Left ventricle myocardium inferior (tissue), 1 donor: Measurements from ENCODE around the gene NME3. TPM values are rescaled to one million over a fixed set of nuclear protein-coding genes. Genes with fewer than 3 reads are reported as not detected.

ENCODE experiments used
- DNase-seq: peaks from one replicate; pipeline ENCODE4 v3.0.0-alpha.2; 2020
- H3K27ac ChIP-seq: fragments of 200-600 bp; replicated peaks from 2 replicates; pipeline ENCODE4 v1.8.0; 2021
- H3K27me3 ChIP-seq: fragments of 200-600 bp; 2 replicates; pipeline ENCODE4 v1.8.0; 2021; ENCODE audit warnings: low read depth
- H3K36me3 ChIP-seq: fragments of 200-600 bp; 2 replicates; pipeline ENCODE4 v1.8.0; 2021
- H3K4me1 ChIP-seq: fragments of 200-600 bp; 2 replicates; pipeline ENCODE4 v1.8.0; 2021
- H3K4me3 ChIP-seq: fragments of 200-600 bp; 2 replicates; pipeline ENCODE4 v1.8.0; 2021; ENCODE audit warnings: mild to moderate bottlenecking, moderate library complexity
- H3K9me3 ChIP-seq: fragments of 200-600 bp; replicated peaks from 2 replicates; pipeline ENCODE4 v1.8.0; 2021
- intact Hi-C: fragments of 100-400 bp; cut with micrococcal nuclease; formaldehyde crosslinking; loops from one replicate; pipeline ENCODE4 v1.11.0; 2022
- total RNA-seq: library from RNA; stranded (reverse); fragmentation: NEBNext Ultra II Directional; extraction: Animal tissue kit (Norgen Biotek cat#: 25700); gene quantifications from one replicate; pipeline ENCODE4 v1.2.1, GENCODE V29; 2021
- TF ChIP-seq, protein P1 (sequence below): fragments of 200-600 bp; IDR thresholded peaks from 2 replicates; pipeline ENCODE4 v1.8.0; 2021; ENCODE audit warnings: antibody characterized with exemption, mild to moderate bottlenecking, borderline replicate concordance
- donor health status: DM: no; HTN: yes; CAD: no; lungs with severe emphysema.

NME3 gene
- total RNA-seq, 1 donor from 2014 or later: 37.0 TPM

DNA sequence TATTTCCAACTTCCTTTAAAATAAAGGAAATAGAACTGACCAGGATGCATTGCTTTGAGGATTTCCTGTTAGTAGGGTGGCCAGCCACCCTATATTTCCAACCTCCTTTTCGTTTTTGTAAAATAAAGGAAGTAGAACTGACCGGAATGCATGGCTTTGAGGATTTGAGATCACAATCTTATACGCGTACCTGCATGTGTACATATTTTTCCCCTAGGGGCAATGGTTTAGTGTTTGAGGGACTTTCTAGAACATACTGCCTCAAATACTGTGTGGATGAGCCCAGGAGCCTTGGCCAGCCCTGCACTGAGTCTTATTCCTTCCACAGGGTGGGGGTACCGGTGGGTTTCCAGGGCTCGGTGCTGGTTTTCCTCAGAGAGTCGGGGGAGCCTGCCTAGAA lies 39.7 kb downstream of the NME3 start:
- intact Hi-C loops: no loop called here
- Histone ChIP-seq H3K4me1 (no peaks in the 10 kb centered on the region), H3K36me3 (peaks cover 77% of the 10 kb centered on the region), H3K27ac (no peak overlapping the region), H3K9me3 (no peaks in the 10 kb centered on the region), H3K4me3 (no peak overlapping the region), H3K27me3 (no peaks in the 10 kb centered on the region)
- TF ChIP-seq, protein P1, sequence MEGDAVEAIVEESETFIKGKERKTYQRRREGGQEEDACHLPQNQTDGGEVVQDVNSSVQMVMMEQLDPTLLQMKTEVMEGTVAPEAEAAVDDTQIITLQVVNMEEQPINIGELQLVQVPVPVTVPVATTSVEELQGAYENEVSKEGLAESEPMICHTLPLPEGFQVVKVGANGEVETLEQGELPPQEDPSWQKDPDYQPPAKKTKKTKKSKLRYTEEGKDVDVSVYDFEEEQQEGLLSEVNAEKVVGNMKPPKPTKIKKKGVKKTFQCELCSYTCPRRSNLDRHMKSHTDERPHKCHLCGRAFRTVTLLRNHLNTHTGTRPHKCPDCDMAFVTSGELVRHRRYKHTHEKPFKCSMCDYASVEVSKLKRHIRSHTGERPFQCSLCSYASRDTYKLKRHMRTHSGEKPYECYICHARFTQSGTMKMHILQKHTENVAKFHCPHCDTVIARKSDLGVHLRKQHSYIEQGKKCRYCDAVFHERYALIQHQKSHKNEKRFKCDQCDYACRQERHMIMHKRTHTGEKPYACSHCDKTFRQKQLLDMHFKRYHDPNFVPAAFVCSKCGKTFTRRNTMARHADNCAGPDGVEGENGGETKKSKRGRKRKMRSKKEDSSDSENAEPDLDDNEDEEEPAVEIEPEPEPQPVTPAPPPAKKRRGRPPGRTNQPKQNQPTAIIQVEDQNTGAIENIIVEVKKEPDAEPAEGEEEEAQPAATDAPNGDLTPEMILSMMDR: no peak
- DNase-seq: no peak

DNA sequence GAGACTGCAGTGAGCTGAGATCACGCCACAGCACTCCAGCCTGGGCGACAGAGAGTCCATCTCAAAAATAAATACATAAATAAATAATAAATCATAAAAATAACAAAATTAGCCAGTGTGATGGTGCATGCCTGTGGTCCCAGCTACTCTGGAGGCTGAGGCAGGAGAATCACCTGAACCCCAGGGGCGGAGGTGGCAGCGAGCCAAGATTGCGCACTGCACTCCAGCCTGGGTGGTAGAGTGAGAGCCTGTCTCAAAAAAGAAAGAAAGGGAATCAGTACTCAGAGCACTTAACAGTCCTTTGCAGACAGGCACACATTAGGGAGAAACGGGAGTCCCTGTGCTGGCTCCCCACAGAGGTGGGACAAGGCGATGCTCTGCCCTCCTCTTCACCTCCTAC lies 40.3 kb downstream of the NME3 start:
- Histone ChIP-seq H3K27me3 (no peaks in the 10 kb centered on the region), H3K27ac (no peak overlapping the region), H3K4me3 (no peak overlapping the region), H3K9me3 (no peaks in the 10 kb centered on the region), H3K36me3 (peaks cover 82% of the 10 kb centered on the region), H3K4me1 (no peaks in the 10 kb centered on the region)
- DNase-seq: no peak
- intact Hi-C loops: no loop called here
- TF ChIP-seq, protein P1: no peak

DNA sequence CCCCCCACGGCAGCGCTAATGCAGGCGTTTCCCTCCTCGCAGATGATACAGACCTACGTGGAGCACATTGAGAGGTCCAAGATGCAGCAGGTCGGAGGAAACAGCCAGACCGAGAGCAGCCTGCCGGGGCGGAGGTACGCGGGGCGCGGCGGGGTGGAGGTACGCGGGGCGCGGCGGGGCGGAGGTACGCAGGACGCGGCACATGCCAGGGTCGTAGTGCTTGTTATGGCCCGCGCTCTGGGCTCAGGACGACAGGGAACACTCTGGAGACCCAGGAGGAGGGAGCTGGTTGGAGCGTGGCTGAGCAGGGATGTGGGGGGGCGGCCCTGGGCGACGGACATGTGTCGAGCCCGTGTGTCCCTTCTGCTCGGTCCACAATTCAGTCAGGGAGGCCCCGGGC lies 41.9 kb downstream of the NME3 start:
- TF ChIP-seq, protein P1: no peak
- no peaks in the 10 kb centered on the region for H3K4me1 ChIP-seq
- intact Hi-C loops: no loop called here
- no peak overlapping the region for H3K4me3 ChIP-seq
- no peaks in the 10 kb centered on the region for H3K9me3 ChIP-seq
- H3K27me3 ChIP-seq: no peaks in the 10 kb centered on the region
- no peak overlapping the region for H3K27ac ChIP-seq
- peaks cover 88% of the 10 kb centered on the region for H3K36me3 ChIP-seq
- DNase-seq: no peak

DNA sequence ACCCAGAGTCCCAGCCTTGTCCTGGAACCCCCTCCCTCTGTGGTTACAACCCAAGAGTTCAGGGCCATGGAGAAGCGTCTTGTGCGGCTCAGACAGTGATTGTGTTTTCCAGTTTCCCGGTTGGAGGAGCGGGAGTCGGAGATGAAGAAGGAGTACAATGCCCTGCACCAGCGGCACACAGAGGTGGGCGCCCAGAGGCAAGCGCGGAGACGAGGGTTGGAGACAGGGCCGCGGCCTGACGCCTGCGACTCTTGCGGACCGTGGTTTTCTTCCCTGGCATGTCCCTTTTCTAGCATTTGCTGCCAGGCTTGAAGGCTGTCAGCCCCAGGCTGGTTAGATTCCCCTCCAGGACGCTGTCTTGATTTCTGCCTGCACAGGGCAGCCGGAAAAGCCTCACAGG lies 42.3 kb downstream of the NME3 start:
- no peak for DNase-seq
- Histone ChIP-seq H3K4me1 (peaks cover 4% of the 10 kb centered on the region), H3K27ac (no peak overlapping the region), H3K4me3 (no peak overlapping the region), H3K36me3 (peaks cover 87% of the 10 kb centered on the region), H3K27me3 (no peaks in the 10 kb centered on the region), H3K9me3 (no peaks in the 10 kb centered on the region)
- intact Hi-C loops: no loop called here
- TF ChIP-seq, protein P1: no peak

DNA sequence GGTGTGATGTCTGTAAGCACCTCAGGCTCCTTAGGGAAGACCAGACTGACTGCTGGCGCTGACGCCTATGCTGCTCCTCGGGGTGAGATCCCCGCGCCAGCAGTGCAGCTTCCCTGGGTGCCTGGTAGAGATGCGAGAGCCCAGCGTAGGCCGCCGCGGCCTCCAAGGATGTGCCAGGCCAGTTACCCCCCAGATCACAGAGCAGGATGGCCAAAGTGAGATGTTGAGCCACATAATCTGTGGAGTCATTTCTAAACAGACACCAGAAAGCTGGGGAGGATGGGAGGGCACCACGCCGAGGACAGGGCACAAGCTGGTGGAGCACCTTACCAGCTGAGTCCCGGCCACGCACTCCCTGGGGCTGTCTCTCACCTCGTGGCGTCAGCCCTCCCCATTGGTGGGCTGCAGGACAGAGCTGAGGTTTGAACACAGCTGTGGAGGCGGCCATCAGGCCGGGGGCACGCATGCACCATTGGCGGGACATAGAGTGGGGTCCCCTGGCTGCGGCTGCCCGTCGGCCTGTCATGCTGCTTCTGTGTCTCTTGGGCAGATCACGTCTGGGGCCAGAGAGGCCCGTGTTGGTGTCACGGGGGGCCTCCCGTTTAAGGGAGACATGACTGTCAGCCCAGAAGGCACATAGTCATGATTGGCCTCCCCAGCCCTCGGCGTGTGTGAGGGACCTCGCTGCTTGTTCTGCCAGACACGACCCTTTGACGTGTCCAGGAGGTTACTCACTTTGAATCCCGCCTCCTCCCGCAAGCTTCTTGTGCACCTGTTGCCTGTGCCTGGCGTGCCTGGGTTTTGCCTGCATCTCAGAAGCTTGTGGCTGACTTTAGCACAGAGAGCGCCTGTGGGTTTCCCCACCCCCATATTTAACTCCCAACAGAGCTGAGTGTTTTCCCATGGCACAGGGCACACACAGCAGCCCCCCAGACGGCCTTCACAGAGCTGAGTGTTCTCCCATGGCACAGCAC lies 43.4 kb downstream of the NME3 start:
- TF ChIP-seq, protein P1: no peak
- no peak for DNase-seq
- no peak overlapping the region for H3K4me3 ChIP-seq
- H3K36me3 ChIP-seq: peaks cover 76% of the 10 kb centered on the region
- peaks cover 15% of the 10 kb centered on the region for H3K4me1 ChIP-seq
- H3K27ac ChIP-seq: no peak overlapping the region
- intact Hi-C loops: no loop called here
- no peaks in the 10 kb centered on the region for H3K27me3 ChIP-seq
- H3K9me3 ChIP-seq: no peaks in the 10 kb centered on the region
